GM12878 (cell line): ENCODE data around the gene MAP1A.

ENCODE experiments used
- BCL11A ChIP-seq: IDR thresholded peaks from 2 replicates; pipeline ENCODE4 v1.6.1; 2011; ENCODE audit warnings: low read depth, low read length
- CBX5 ChIP-seq: sonication (generic); IDR thresholded peaks from 2 replicates; pipeline ENCODE4 v1.6.1; 2016; ENCODE audit warnings: low read depth, moderate library complexity, mild to moderate bottlenecking, inconsistent platforms
- CHD1 ChIP-seq: IDR thresholded peaks from 2 replicates; pipeline ENCODE4 v1.6.1; 2012; ENCODE audit warnings: low read depth, low read length, improper control_type of control experiment
- EGR1 ChIP-seq, 2 experiments: IDR thresholded peaks; 1 replicate in 1 of 2; 2 replicates in 1 of 2; pipeline ENCODE4 v1.6.1; 2011 to 2012; ENCODE audit warnings: low read depth in 2 of 2, low read length in 2 of 2, borderline replicate concordance in 1 of 2, mild to moderate bottlenecking in 1 of 2, moderate library complexity in 1 of 2
- KDM1A ChIP-seq: fragments of 200-600 bp; sonication (generic); IDR thresholded peaks from 2 replicates; pipeline ENCODE4 v1.6.1; 2016; ENCODE audit warnings: borderline replicate concordance
- RAD51 ChIP-seq: fragments of 450-650 bp; IDR thresholded peaks from 2 replicates; pipeline ENCODE4 v1.6.1; 2016; ENCODE audit warnings: moderate library complexity, mild to moderate bottlenecking, inconsistent platforms
- RCOR1 ChIP-seq: conservative IDR thresholded peaks from 2 replicates; pipeline ENCODE4 v1.6.1; 2012; ENCODE audit warnings: low read depth, low read length, improper control_type of control experiment
- ZNF274 ChIP-seq: IDR thresholded peaks from one replicate; pipeline ENCODE4 v1.8.0; 2011; ENCODE audit not compliant: insufficient read length, insufficient read depth
- TF ChIP-seq, protein P1 (sequence below): IDR thresholded peaks from 2 replicates; pipeline ENCODE4 v1.6.1; 2012; ENCODE audit warnings: mild to moderate bottlenecking, low read depth, low read length

DNA sequence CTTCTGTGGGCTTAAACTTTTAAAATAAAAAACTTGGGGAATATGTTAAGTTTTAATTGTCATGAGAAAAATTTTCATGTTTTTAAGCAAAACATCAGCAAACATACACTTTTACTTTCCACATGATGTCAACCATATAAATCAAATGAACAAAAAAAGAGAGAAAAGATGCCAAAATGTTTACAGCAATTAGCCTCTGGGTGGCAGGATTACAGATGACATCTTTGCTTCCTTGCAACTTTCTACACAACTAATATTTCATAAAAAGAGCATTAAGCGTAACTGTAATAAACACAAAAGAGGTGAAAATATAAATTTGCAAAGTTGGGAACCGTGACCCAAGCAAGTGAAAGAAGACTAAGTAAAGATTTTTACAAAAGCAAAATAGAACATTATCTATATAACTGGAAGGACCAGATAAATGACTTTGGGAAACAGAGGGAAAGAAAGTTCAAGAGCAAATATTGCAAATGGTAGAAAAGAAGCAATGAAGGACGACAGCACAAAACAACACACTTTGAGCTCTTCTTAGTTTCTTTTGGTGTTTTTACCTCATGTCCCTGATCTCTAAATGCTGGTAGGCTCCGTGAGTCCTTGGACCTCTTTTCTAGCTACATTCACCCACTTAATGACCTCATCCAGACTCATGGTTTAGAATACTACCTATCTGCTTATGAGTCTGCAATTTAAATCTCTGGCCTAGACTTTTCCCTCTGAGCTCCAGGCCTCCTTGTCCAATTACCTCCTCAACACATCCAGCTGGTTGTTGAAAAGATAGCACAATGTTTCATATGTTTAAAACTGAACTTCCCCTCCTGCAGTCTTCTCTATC lies 33.9 kb upstream of the MAP1A start:
- TF ChIP-seq, protein P1, sequence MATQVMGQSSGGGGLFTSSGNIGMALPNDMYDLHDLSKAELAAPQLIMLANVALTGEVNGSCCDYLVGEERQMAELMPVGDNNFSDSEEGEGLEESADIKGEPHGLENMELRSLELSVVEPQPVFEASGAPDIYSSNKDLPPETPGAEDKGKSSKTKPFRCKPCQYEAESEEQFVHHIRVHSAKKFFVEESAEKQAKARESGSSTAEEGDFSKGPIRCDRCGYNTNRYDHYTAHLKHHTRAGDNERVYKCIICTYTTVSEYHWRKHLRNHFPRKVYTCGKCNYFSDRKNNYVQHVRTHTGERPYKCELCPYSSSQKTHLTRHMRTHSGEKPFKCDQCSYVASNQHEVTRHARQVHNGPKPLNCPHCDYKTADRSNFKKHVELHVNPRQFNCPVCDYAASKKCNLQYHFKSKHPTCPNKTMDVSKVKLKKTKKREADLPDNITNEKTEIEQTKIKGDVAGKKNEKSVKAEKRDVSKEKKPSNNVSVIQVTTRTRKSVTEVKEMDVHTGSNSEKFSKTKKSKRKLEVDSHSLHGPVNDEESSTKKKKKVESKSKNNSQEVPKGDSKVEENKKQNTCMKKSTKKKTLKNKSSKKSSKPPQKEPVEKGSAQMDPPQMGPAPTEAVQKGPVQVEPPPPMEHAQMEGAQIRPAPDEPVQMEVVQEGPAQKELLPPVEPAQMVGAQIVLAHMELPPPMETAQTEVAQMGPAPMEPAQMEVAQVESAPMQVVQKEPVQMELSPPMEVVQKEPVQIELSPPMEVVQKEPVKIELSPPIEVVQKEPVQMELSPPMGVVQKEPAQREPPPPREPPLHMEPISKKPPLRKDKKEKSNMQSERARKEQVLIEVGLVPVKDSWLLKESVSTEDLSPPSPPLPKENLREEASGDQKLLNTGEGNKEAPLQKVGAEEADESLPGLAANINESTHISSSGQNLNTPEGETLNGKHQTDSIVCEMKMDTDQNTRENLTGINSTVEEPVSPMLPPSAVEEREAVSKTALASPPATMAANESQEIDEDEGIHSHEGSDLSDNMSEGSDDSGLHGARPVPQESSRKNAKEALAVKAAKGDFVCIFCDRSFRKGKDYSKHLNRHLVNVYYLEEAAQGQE = no peak
- TF ChIP-seq EGR1 (IDR thresholded peaks at IDR 0.05; ENCODE audit: borderline replicate concordance in 1 of 2, low read depth in 2 of 2, low read length in 2 of 2) (no peak), ZNF274 (no peak), BCL11A (no peak), RAD51 (no peak), CBX5 (no peak), KDM1A (no peak), RCOR1 (no peak), CHD1 (no peak)
